Muscle layer of duodenum (tissue), 2 donors: ENCODE data around the gene ACAP3.
"Not testable (repeated sequence)": the region's sequence is repeated elsewhere in the genome, so short reads cannot be mapped to it uniquely, and the experiment has no call there.

ENCODE experiments used
- H3K27ac ChIP-seq: one replicate; pipeline ENCODE4 v1.7.0; 2013; ENCODE audit warnings: mild to moderate bottlenecking, low read length
- H3K27me3 ChIP-seq: one replicate; pipeline ENCODE4 v1.7.0; 2013; ENCODE audit warnings: low read depth, mild to moderate bottlenecking, control low read depth, low read length
- H3K36me3 ChIP-seq, 2 donors: one replicate each; pipeline ENCODE4 v1.7.0; 2013; ENCODE audit warnings: low read length in 2 of 2, control low read depth in 1 of 2, mild to moderate bottlenecking in 1 of 2; ENCODE audit not compliant: insufficient read depth in 2 of 2, control insufficient read depth in 1 of 2
- H3K4me1 ChIP-seq, 2 donors: one replicate each; pipeline ENCODE4 v1.7.0; 2013; ENCODE audit warnings: low read length in 2 of 2, mild to moderate bottlenecking in 2 of 2, control low read depth in 1 of 2, moderate library complexity in 1 of 2; ENCODE audit not compliant: insufficient read depth in 2 of 2, control insufficient read depth in 1 of 2
- H3K4me3 ChIP-seq, 2 donors: one replicate each; pipeline ENCODE4 v1.7.0; 2013; ENCODE audit warnings: low read length in 2 of 2, low read depth in 1 of 2, mild to moderate bottlenecking in 1 of 2
- H3K9me3 ChIP-seq, 2 donors: one replicate each; pipeline ENCODE4 v1.7.0; 2013; ENCODE audit warnings: low read length in 2 of 2, control low read depth in 1 of 2, mild to moderate bottlenecking in 1 of 2; ENCODE audit not compliant: control insufficient read depth in 1 of 2
- donor health status: healthy.

Gene ACAP3

GRCh38 chr1:1250786-1251284 is 56.9 kb downstream of the ACAP3 start:
- H3K27me3 ChIP-seq, result peaks cover 5% of the 10 kb centered on the region
- peaks cover 17 to 40% of the 10 kb centered on the region in 2 donors for H3K36me3 ChIP-seq
- H3K4me1 ChIP-seq, result peaks cover 0 to 6% of the 10 kb centered on the region in 2 donors
- no peak overlapping the region for H3K27ac ChIP-seq
- no peak overlapping the region for H3K4me3 ChIP-seq
- no peaks in the 10 kb centered on the region for H3K9me3 ChIP-seq

DNA sequence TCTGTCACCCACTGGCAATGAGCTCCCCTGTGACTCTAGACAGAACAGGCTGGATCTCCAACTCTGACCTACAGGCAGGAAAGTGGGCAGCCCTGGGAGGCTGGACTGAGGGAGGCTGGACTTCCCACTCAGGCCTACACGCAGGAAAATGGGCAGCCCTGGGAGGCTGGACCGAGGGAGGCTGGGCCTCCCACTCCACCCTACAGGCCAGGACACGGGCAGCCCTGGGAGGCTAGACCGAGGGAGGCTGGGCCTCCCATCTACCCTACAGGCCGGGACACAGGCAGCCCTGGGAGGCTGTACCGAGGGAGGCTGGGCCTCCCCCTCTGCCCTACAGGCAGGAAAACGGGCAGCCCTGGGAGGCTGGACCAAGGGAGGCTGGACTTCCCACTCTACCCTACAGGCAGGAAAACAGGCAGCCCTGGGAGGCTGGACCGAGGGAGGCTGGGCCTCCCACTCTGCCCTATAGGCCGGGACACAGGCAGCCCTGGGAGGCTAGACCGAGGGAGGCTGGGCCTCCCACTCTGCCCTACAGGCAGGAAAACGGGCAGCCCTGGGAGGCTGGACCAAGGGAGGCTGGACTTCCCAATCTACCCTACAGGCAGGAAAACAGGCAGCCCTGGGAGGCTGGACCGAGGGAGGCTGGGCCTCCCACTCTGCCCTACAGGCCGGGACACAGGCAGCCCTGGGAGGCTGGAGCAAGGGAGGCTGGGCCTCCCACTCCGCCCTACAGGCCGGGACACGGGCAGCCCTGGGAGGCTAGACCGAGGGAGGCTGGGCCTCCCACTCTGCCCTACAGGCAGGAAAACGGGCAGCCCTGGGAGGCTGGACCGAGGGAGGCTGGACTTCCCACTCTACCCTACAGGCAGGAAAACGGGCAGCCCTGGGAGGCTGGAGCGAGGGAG is 59.5 kb downstream of the ACAP3 start:
- H3K27me3 ChIP-seq, result not testable (repeated sequence)

DNA sequence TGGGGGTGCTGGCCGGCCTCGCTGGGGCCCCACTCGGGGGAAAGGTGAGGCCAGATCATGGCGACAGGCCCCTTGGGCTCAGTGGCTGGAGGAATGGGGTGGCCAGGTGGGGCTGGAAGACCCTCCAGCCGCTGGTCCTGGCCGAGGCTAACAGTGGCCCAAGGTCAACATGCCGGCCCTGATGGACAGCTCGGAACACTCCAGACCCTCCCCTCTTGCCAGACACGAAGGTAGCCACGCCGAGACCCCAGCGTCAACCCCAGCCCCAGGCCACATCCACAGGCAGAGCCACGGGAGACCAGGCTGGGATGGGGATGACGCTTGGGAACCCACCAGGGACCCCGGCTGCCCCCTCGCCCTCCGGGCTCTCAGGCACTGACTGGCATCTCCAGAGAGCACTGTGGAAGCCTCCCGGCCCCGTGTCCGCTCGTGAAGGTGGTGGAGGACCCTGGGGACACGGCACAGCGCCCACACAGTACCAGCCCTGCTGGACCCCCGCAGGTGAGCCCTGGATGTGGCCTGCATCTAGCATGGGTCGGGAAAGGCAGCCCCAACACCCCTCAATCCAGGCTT is 60.3 kb downstream of the ACAP3 start:
- Histone ChIP-seq H3K36me3 (peaks cover 0 to 6% of the 10 kb centered on the region in 2 donors), H3K4me1 (peaks cover 0 to 6% of the 10 kb centered on the region in 2 donors), H3K27ac (no peak overlapping the region), H3K9me3 (no peaks in the 10 kb centered on the region), H3K27me3 (peaks cover 5% of the 10 kb centered on the region), H3K4me3 (no peak overlapping the region)

More for the DNA sequence above, 59.5 kb downstream of the ACAP3 start:
- H3K27ac ChIP-seq, H3K4me3 ChIP-seq, H3K9me3 ChIP-seq, H3K4me1 ChIP-seq: not testable (repeated sequence)
- peaks cover under 1 to 14% of the 10 kb centered on the region in 2 donors for H3K36me3 ChIP-seq

DNA sequence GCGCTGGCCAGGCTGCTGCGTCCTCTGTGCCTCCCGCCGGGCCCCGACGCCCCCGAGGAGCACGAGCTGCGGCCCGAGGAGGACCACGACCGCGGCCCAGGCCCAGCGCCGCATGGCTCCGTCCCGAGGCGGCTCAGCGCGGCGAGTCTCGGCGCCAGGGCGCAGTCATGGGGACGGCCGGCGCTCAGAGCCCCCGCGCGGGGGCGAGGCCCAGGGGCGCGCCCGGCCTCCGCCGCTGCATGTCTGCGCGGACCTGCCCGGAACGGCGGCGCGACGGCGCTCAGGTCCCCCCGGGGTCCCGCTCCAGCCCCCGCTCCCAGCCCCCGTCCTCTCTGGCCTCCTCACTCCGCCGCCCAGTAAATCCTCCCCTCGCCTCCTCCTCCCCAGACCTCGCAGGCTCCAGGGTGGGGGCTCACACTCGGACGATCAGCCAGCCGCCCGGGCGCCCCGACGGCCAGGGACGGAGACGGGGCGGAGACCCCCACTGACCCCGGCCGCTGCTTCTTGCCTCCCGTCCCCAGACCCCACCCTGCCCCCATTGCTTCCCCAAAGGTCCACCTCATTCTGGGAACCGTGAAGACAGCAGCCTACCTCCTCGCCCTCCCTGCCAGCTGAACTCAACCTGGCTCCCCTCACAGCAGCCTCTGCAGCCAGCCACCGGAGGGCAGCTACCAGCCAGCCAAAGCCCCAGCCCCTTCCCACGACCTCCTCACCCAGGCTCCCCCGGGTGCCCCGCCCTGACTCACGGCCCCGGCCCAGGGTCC is 61.0 kb downstream of the ACAP3 start, which contains the start of gene C1QTNF12:
C1QTNF12 (minus strand) TSS at position 146 of the 764 bp plus-strand sequence; CDS start at position 114, 32 bp downstream.
- Histone ChIP-seq H3K4me3 (no peak within 1 kb of the TSS), H3K27ac (no peak within 1 kb of the TSS), H3K4me1 (peaks cover 0 to 6% of the 10 kb centered on the region in 2 donors)

DNA sequence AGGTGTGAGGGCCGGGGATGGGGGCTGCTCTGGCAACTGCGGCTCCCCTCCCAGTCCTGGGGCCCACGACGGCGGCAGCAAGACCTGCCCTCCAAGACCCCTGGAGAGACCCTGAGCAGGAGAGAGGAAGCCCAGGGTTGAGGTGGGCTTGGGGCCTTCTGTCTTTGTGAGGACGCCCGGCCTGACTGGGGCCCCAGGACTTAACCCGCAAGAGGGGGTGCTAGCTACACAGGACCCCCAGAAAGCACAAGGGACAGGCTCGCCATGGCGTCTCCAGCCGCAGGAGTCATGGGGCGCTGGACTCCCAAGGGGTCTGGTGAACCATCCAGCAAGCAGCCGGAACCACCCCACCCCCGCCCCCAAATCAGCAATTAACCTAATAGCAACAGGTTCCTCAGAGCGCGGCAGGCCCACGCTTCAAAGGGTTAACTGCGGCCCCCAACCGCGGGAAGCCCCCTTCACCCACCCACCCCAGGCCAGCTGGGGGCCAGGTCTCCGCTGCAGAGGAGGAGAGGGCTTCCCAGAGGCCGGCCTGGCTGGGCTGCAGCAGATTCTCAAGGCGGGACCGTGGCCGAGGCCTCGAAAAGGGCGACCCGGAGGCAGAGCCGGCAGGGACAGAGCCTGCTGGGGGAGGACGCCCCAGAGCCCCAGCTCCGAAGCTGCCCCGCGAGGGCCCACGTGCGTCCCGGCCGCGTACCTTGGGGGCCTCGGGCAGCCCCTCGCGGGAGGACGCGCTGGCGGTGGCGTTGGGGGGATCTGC is 61.7 kb downstream of the ACAP3 start:
- Histone ChIP-seq H3K27me3 (peaks cover 5% of the 10 kb centered on the region), H3K27ac (no peak overlapping the region), H3K36me3 (no peaks in the 10 kb centered on the region), H3K9me3 (no peaks in the 10 kb centered on the region), H3K4me3 (no peak overlapping the region), H3K4me1 (peaks cover 0 to 6% of the 10 kb centered on the region in 2 donors)

More for the DNA sequence above, 61.0 kb downstream of the ACAP3 start, which contains the start of gene C1QTNF12:
- no peaks in the 10 kb centered on the region for H3K9me3 ChIP-seq
- H3K27me3 ChIP-seq, result peaks cover 5% of the 10 kb centered on the region
- H3K36me3 ChIP-seq, result no peaks in the 10 kb centered on the region

DNA sequence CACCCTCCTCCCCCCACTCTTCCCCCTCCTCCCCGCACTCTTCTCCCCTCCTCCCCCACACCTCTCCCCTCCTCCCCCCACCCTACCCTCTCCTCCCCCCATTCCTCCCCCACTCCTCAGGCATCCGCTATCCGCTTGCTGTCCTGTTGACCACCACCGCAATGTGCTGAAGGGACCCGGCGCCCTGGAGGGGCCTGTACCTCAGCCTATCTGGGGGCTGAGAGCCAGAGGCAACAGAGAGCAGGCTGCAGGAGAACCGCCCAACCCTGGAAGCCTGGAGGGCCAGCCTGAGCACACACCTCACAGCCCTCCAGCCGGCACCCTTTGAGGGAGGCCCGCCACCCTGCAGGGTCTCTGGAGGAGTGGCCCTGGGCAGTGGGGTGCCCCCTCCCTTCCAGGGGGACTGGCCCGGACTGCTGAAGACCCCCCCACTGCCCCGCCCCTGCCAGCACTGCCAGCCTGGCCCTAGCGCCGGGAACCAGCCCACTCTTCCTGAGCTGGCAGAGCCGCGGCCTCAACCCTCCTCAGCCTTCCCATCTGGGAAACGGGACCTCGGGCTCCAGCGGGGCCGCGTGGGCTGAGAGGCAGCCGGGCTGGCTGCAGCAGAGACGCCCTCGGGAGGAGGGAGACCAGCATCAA is 62.4 kb downstream of the ACAP3 start:
- Histone ChIP-seq H3K4me1 (peaks cover 0 to 6% of the 10 kb centered on the region in 2 donors), H3K9me3 (no peaks in the 10 kb centered on the region), H3K27ac (no peak overlapping the region), H3K4me3 (no peak overlapping the region), H3K27me3 (peaks cover 5% of the 10 kb centered on the region), H3K36me3 (no peaks in the 10 kb centered on the region)

- peaks cover 0 to 6% of the 10 kb centered on the region in 2 donors for H3K4me1 ChIP-seq
- no peaks in the 10 kb centered on the region for H3K9me3 ChIP-seq
- H3K4me3 ChIP-seq, result no peak overlapping the region
- H3K27me3 ChIP-seq, result peaks cover 11% of the 10 kb centered on the region
- no peak overlapping the region for H3K27ac ChIP-seq
- H3K36me3 ChIP-seq, result no peaks in the 10 kb centered on the region
Measured at GRCh38 chr1:1244192-1244811, 63.4 kb downstream of the ACAP3 start.

DNA sequence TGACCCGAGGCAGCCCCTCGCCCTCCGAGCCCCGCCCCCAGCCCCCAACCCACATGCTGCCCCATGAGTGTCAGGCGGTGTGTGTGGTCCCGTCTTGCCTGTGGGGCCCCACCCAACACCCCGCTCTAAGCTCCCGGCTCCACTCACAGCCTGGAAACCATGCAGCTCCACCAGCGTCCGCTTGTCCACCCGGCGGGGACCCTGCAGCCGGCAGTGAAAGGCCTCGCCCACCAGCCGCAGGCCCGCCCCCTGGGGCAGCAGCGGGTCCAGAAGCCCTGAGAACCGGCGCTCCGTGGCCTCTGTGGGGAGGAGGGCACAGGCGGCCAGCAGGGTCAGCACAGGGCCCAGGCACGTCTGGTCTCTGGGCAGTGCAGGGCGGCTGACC is 63.9 kb downstream of the ACAP3 start:
- Histone ChIP-seq H3K9me3 (no peaks in the 10 kb centered on the region), H3K4me3 (no peak overlapping the region), H3K27ac (no peak overlapping the region), H3K27me3 (peaks cover 11% of the 10 kb centered on the region), H3K36me3 (no peaks in the 10 kb centered on the region), H3K4me1 (peaks cover 0 to 6% of the 10 kb centered on the region in 2 donors)

DNA sequence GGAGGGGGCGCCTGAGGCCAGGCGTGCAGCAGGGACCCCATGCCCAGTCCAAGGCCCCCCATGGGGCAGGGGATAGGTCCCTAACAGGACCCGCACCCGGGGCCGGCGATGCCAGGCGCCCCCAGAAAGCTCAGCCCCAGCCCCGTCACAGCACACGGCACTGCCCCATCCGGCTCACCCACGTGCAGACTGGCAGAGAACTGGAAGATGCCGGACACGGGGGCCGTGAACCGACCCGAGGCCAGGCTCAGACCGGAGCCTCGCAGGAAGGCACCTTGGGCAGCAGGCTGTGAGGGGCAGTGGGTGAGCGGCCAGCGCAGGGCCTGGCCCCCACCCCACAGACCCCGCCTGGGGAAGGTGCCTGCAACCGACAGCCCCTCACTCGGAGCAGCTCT is 64.5 kb downstream of the ACAP3 start:
- Histone ChIP-seq H3K4me1 (peaks cover 0 to 6% of the 10 kb centered on the region in 2 donors), H3K27ac (no peak overlapping the region), H3K27me3 (peaks cover 11% of the 10 kb centered on the region), H3K9me3 (no peaks in the 10 kb centered on the region), H3K4me3 (no peak overlapping the region), H3K36me3 (no peaks in the 10 kb centered on the region)
